Osteoblast (primary cell): Measurements from ENCODE around the gene UGT1A9. TPM values are rescaled to one million over a fixed set of nuclear protein-coding genes. Genes with fewer than 3 reads are reported as not detected.

Source experiments
- DNase-seq: peaks from one replicate; pipeline ENCODE4 v3.0.0; 2011; ENCODE audit warnings: low spot score, mixed read lengths; ENCODE audit not compliant: insufficient read length; ENCODE audit errors: missing footprints
- H2AFZ ChIP-seq: 2 replicates; pipeline ENCODE4 v1.6.0; 2011; ENCODE audit warnings: mild to moderate bottlenecking, low read length
- H3K27ac ChIP-seq: 2 replicates; pipeline ENCODE4 v1.5.1; 2011; ENCODE audit warnings: mild to moderate bottlenecking, low read depth, low read length, moderate library complexity
- H3K27me3 ChIP-seq: 2 replicates; pipeline ENCODE4 v1.6.0; 2012; ENCODE audit warnings: mild to moderate bottlenecking, control low read depth, inconsistent platforms, low read length, moderate library complexity; ENCODE audit not compliant: insufficient read depth
- H3K36me3 ChIP-seq: 2 replicates; pipeline ENCODE4 v1.5.1; 2011; ENCODE audit warnings: mild to moderate bottlenecking, low read length, control low read depth, moderate library complexity; ENCODE audit not compliant: insufficient read depth
- H3K4me1 ChIP-seq: 2 replicates; pipeline ENCODE4 v1.5.1; 2011; ENCODE audit warnings: mild to moderate bottlenecking, low read length, control low read depth, moderate library complexity; ENCODE audit not compliant: insufficient read depth
- H3K4me2 ChIP-seq: 2 replicates; pipeline ENCODE4 v1.6.0; 2011; ENCODE audit warnings: mild to moderate bottlenecking, low read length; ENCODE audit not compliant: insufficient read depth
- H3K4me3 ChIP-seq: fragments of 200-600 bp; sonication (generic); 3 replicates; pipeline ENCODE4 v1.5.1; 2012; ENCODE audit warnings: mild to moderate bottlenecking, low read length, inconsistent platforms; ENCODE audit not compliant: insufficient read depth
- H3K79me2 ChIP-seq: 2 replicates; pipeline ENCODE4 v1.6.0; 2012; ENCODE audit warnings: mild to moderate bottlenecking, low read length, control low read depth, inconsistent platforms; ENCODE audit not compliant: insufficient read depth
- H3K9me3 ChIP-seq: 2 replicates; pipeline ENCODE4 v1.5.1; 2011; ENCODE audit warnings: low read depth, low read length, control low read depth
- H4K20me1 ChIP-seq: 2 replicates; pipeline ENCODE4 v1.6.0; 2012; ENCODE audit warnings: mild to moderate bottlenecking, low read length, control low read depth; ENCODE audit not compliant: insufficient read depth
- total RNA-seq: library from RNA; depleted of rRNA; stranded (reverse); fragments of >200 nt; gene quantifications from 2 replicates; pipeline ENCODE4 v1.2.3, GENCODE V29; 2012
- TF ChIP-seq, protein P1 (sequence below): IDR thresholded peaks from 2 replicates; pipeline ENCODE4 v1.5.1; 2011; ENCODE audit warnings: mild to moderate bottlenecking, low read depth, low read length, moderate library complexity; ENCODE audit errors: extremely low read depth

UGT1A9 gene
- total RNA-seq, 1 donor, result not detected

DNA sequence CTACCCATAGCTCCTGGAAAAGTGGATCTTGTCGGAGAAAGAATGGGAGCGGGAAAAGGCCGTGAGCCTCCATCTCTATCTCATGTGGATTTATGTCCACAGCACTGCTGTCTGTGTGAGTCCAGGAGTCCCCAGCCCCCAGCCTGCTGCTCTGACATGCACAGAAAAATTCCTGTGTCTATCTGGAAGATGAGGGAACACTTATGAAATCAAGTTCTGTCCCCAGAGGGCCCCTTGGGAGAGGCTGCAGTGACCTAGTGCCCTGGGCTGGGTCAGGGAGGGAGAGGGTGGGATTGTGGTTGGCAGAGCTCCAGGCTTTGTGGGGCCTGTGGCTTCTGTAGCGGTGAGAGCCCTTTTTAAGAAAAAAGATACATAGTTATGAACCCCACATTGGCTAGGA is 145.1 kb downstream of the UGT1A9 start:
- Histone ChIP-seq H3K4me3 (no peak overlapping the region), H3K27me3 (peaks cover 10% of the 10 kb centered on the region), H3K36me3 (no peaks in the 10 kb centered on the region), H3K27ac (no peak overlapping the region), H3K9me3 (no peaks in the 10 kb centered on the region), H3K4me2 (no peak overlapping the region), H2AFZ (no peak overlapping the region), H4K20me1 (no peaks in the 10 kb centered on the region), H3K4me1 (no peaks in the 10 kb centered on the region), H3K79me2 (no peaks in the 10 kb centered on the region)
- peak; percentile 74 for DNase-seq
- TF ChIP-seq, protein P1, sequence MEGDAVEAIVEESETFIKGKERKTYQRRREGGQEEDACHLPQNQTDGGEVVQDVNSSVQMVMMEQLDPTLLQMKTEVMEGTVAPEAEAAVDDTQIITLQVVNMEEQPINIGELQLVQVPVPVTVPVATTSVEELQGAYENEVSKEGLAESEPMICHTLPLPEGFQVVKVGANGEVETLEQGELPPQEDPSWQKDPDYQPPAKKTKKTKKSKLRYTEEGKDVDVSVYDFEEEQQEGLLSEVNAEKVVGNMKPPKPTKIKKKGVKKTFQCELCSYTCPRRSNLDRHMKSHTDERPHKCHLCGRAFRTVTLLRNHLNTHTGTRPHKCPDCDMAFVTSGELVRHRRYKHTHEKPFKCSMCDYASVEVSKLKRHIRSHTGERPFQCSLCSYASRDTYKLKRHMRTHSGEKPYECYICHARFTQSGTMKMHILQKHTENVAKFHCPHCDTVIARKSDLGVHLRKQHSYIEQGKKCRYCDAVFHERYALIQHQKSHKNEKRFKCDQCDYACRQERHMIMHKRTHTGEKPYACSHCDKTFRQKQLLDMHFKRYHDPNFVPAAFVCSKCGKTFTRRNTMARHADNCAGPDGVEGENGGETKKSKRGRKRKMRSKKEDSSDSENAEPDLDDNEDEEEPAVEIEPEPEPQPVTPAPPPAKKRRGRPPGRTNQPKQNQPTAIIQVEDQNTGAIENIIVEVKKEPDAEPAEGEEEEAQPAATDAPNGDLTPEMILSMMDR, result no peak

DNA sequence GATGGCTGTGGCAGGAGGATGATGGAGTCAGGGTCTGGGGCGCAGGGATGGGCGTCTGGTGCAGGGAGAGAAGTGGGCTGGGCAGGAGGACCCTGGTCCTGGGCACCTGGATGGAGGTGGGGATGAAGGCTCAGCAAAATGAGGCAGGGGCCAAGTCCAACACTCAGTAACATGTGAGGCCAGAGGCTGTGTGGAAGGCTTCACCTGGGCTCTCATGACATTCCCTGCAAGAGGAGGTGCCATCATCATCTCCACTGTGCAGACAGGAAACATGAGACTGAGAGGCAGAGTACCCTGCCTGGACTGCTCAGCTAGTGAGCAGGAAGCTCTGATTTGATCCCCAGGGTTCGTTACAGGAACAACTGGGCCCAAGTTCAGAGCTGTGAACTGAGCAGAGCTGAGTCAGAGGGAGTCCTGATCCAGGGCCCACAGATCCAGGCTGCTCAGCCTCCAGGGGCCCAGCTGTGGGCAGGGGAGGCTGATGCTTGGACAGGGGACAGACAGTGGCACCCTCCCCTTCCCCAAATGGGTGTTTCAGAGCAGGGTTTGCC is 145.7 kb downstream of the UGT1A9 start:
- H3K9me3 ChIP-seq, result no peaks in the 10 kb centered on the region
- H3K79me2 ChIP-seq, result no peaks in the 10 kb centered on the region
- no peak overlapping the region for H3K4me2 ChIP-seq
- H2AFZ ChIP-seq, result no peak overlapping the region
- peaks cover 10% of the 10 kb centered on the region for H3K27me3 ChIP-seq
- no peak overlapping the region for H3K27ac ChIP-seq
- peak; percentile 76 for DNase-seq
- no peaks in the 10 kb centered on the region for H4K20me1 ChIP-seq
- TF ChIP-seq, protein P1, result no peak
- H3K4me3 ChIP-seq, result no peak overlapping the region
- no peaks in the 10 kb centered on the region for H3K4me1 ChIP-seq
- no peaks in the 10 kb centered on the region for H3K36me3 ChIP-seq

DNA sequence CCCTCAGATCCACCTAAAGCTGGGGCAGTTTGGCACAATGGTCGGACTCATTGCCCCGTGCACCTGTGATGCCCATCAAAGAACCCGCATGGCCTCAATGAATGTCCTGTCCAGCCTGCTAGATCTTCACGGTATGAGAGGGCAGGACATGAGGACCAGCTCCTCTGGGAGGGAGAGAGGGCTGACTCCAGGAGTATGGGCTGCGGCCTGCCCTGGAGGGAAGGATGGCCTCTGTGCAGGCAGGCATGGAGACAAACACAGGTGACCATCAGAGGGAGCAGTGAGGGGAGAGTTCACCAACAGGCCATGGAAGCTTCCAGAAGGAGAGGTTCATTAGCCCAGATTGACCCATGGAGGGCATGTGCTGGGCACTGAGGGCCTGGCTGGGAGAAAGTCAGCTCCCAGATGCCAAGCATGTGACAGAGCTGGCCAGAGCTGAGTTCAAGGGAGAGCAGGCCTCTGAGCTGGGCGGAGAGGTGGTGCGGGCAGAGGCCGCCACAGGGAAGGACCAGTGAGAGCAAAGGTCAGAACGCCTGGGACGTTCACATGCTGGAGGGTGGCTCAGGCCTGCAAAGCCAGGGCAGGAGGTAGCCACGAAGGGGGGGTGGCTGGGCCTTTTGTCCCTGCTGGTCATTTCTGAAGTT is 146.4 kb downstream of the UGT1A9 start:
- peak; percentile 53 for DNase-seq

More for the DNA sequence above, 146.4 kb downstream of the UGT1A9 start:
- no peak overlapping the region for H3K27ac ChIP-seq
- no peaks in the 10 kb centered on the region for H3K9me3 ChIP-seq
- no peak overlapping the region for H3K4me2 ChIP-seq
- peaks cover 10% of the 10 kb centered on the region for H3K27me3 ChIP-seq
- H3K4me1 ChIP-seq, result no peaks in the 10 kb centered on the region
- TF ChIP-seq, protein P1, result no peak
- H4K20me1 ChIP-seq, result no peaks in the 10 kb centered on the region
- no peak overlapping the region for H3K4me3 ChIP-seq
- no peaks in the 10 kb centered on the region for H3K36me3 ChIP-seq
- H3K79me2 ChIP-seq, result no peaks in the 10 kb centered on the region
- no peak overlapping the region for H2AFZ ChIP-seq
